Activated T-cell treated with anti-CD3 and anti-CD28 coated beads for 1 hour (primary cell): ENCODE results near the gene TBC1D5.

Experiments
- DNase-seq: peaks from one replicate; pipeline ENCODE4 v3.0.0-alpha.2; 2020; ENCODE audit warnings: low read depth

Gene TBC1D5

DNA sequence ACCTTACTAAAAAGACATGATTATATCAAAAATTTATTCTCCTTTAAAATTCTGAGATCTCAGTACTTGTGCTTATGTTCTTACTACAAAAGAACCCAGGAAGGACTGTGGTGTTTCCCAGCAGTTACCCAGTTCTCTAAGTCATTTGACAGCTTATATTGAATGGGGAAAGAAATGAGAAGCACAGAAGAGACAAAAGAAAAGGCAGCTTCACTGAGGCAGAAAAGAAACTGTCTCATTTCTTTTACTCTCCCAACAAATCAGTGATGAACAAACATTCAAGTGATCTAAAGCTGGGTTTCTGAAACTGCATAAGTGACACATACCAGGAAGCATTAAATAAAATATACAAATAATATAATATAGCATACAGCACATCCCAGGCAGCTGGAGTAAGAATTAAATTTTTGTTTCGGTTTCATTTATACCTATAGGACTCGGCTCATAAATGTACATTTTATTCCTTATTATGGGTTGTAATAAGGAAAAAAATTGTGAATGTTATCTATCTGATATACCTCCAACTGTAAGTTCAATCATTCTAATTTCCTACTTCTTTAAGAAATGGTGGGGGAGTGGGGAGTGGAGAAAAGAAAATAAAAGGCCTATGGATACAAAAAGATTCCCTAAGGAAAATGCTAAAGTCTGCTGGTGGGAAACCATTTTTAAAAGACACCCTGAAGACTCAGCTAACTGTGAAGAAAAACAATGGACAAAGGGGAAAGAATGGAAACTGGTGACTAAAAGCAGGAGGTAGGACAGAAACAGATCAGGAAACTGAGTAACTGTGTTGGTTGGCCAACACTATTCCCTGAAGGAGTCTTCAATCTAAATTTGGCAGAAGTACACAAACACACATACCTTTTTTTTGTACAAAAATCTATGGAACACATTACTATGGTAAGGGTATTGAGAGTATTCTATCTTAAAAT is 156.8 kb downstream of the TBC1D5 start:
- no peak for DNase-seq

DNA sequence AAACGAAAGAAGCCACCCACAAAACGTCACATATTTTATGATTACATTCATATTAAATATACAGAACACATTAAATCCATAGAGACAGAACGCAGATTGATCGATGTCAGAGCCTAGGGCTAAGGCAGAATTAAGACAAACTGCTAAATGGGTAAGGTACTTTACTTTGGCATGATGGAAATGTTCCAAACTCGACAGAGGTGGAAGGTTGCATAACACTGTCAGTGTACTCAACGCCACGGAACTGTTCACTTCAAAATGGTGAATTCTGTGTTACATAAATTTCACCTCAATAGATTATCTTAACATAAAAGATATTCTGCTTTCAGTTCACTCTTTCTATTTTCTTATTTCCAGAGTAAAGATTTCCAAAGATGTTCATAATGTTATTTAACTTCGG is 158.4 kb downstream of the TBC1D5 start:
- DNase-seq, result no peak

DNA sequence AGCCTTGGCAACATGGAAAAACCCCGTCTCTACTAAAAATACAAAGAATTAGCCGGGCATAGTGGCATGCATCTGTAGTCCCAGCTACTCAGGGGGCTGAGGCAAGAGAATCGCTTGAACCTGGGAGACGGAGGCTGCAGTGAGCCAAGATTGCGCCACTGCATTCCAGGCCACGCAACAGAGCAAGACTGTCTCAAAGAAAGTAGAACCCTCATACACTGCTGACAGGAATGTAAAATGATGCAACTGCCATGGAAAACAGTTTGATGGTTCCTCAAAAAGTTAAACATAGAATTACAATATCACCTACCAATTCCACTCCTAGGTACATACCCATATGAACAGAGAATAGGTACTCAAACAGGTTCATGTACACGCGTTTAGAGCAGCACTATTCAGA is 158.9 kb downstream of the TBC1D5 start:
- DNase-seq, result no peak

DNA sequence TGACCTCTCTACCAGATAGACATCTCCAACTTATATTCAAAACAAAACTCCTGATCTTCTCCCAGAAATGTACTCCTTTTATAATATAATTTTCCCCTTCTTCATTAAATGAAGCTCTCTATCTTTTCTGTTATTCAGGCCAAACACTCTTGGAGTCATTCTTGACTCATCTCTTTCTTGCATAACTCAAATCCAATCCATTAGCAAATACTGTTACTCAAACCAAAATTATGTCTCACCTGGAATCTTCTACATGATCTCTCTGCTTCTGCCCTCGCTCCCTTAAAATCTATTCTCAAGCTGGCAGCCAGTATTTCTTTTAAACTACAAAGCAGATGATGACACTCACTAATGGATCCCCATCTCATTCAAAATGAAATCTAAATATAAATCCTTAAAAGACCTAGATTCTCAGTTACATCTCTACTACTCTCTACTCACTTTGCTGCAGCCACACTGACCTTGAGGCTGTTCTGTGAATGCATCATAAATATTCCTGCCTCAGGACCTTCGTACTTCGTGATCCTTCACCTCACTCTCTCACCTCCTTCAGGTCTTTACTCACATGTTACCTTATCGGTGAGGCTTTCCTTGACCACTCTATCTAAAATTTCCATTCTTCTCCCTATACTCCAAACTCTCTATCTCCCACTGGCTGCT is 160.9 kb downstream of the TBC1D5 start:
- no peak for DNase-seq

DNA sequence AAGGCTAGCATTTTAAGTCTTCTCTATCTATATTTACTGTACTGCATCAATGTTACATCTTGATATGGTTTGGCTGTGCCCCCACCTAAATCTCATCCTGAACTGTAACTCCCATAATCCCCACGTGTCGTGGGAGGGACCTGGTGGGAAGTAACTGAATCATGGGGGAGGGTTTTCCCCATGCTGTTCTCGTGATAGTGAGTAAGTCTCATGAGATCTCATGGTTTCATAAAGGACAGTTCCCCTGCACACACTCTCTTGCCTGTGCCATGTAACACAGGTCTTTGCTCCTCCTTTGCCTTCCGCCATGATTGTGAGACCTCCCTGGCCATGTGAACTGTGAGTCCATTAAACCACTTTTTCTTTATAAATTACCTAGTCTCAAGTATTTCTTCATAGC is 161.5 kb downstream of the TBC1D5 start:
- DNase-seq, result no peak

DNA sequence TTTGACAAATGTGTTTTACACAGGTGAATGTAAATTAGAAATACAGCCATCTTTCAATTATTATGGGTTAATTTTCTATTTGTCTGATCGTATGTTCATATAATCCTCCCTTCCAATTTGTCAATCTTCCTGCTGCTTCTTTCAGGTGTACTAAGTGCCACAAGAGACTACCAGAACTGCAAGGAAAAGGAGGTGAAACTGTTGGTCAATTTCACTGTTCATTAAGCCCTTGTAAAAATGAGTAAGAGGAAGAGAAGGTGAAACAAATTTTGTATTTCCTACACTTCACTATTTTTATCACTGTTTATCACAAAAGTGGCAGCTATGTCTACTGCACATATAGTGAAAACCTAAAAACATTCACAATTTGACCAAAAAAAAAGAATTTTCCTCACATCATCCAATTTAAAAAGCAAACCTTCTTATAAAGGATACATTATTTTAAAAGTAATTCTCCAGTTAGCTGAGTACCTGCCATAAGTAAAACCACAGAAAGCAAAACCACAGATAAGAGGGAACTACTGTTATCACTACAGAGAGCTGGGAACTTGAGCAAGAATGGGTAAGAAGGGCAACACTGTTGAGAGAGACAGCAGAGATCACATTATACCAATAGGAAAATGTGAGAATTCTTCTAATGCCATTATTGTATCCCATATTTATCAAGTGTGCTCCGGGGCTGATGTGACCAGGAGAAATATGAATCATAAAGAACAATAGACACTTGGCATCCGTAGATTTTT is 163.0 kb downstream of the TBC1D5 start:
- DNase-seq, result no peak

DNA sequence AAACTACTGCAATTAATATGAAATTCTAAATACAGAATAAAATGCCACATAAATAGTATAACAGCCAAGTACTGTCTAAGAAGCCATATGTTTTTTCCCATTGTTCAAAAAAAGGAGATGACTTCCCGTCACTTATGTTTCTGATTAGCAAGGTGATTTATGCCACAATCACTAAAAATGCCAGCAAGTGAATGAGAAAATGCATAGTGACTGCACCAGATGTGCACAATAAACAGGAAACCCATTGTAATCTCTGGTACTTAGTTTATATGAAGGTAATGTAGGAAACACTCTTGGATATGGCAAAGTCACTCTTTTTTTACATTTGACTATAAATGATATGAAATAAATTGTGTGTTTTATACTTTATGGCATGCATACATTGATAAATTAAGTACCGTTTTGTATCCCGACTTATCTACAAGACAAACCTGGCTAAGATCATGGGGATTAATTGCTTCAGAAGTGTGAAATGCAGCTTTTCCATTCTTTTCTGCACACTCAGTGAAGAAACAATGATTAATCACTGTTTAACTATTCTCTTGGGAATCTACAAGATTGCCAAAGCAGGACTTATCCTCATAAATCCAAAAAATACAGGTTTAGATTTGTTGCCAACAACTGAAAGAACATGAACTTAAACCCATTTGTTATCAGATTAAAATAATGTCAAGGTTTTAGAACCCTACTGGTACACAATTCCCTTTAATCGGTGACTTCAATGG is 164.5 kb downstream of the TBC1D5 start:
- DNase-seq, result no peak

DNA sequence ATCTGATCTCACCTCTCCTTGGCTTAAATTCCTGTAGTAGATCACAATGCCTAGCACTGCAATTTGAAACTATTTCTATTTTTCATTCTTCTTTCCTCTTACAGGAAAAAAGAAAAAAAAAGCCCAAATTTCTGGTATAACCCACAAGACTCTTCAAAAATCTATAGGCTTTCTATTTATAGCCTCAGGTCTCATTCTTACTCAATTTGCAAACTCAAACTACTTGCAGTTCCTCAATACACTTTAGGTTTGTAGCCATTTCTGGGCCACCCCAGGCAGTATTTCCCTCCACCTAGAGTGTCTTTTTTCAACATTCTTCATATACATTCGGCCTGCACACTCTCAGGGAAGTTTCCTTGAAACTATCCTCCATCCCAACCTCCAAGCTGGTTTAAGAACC is 169.0 kb downstream of the TBC1D5 start:
- no peak for DNase-seq

DNA sequence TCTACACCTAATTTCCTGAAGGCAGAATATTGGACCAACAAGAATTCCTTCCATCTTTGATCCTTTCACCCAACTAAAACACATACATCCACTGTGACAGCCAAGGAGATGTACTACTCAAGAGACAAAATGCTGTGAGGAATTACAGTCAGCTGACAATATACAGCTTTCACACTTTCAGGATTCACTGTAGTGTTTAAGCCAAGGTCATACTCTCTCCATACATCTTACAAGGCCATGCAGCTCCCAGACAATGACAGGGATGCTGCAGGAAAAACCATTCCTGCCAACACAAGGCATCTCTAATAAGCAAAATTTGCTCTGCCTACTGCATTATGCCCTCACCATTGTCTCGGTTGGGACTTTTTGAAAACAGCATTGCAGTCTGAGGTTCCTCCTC is 170.7 kb downstream of the TBC1D5 start:
- no peak for DNase-seq

DNA sequence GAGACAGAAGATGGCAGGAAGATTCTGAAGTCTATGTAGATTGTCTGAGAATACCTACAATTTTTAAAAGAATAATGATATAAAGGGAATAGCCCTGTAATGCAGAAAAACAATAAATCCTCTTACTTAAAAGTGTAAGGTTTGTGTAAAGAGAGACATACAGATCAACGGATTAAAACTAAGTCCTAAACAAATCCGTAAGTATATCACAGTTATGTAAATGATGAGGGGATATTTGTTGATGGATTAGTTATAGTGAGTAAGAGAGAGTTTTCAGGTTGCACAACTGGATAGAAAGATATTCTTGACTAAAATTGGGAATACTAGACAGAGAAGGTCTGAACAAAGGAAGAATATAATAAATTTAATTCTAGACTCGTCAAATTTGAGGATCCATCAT is 179.6 kb downstream of the TBC1D5 start:
- DNase-seq, result no peak

DNA sequence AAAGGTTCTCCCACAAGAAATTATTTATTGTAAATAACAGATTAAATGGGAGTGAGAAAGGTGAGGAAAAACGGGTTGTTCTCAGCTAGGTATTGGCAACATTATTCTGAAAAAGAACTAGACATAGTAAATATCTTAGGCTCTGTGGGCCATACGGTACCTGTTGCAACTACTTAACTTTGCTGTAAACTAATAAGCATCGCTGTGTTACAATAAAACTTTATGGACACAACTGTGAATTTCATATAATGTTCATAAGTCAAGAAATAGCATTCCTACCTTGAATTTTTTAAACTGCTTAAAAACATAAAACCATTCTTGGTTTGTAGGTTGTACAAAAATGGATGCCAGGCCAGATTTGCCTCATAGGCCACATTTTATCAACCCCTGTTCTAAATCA is 183.9 kb downstream of the TBC1D5 start:
- no peak for DNase-seq

DNA sequence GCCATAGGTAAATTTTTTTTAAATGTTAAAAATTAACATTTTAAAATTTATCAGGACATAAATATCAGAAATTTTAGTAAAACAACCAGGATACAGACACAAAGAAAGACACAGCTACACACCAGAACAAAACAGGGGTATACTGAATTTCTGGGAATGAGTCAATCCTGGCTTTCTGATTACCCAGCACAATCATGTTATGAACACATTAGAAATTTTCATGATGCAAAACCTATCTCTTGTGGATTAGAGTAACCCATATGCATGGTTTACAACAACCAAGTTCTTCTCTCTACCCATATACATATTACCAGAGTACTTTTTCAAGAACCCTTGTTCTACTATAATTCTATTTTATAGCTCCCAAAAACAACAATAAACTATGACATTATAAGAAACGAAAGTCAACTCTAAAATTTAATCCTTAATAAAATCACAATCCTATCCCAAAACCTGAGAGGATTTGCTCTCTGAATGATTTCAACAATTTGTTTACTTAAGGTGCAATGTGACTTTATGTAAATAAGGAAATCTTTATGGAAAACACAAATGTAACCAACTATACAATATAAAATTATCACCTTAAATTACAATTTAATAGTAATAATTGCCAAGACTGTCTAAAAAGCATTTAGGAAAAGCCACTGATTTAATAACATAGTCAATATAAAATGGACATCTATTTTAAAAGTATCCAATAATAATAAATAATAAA is 184.5 kb downstream of the TBC1D5 start:
- DNase-seq, result no peak

DNA sequence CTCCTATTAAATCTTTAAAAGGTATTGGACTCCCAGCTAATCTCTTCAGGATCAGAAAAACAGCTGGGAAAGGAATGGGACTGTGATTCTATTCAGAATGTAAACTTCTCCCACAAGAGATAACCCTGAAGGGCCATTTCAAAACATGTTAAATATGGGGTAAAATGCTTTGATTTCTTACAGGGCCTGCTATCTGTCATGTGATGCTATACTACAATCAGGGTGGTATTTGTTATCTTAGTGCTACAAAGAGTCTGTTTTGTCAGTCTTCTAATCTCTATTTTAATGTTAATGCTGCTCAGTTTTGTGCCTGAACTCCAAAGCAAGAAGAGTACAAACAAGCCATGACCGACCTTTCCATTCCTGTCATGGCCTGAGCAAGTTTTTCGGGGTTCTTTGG is 186.9 kb downstream of the TBC1D5 start:
- no peak for DNase-seq

DNA sequence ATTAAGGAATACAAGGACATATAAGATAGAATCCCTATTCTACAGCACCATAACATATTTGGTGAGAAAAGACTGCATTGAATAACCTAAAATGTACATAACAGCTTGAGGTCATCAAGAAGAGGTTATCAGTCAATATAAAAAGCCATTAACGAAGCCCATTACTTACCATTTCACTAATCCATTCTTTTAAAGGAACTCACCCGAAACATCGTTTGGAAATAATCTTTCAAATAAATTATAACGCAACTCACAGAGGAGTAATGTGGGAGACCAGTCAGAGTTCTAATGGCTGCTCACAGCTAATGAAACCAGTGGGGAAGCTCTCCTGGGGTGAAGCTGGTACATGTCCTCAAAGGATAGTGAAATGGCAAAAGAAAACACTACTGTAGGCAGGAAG is 188.4 kb downstream of the TBC1D5 start:
- no peak for DNase-seq

DNA sequence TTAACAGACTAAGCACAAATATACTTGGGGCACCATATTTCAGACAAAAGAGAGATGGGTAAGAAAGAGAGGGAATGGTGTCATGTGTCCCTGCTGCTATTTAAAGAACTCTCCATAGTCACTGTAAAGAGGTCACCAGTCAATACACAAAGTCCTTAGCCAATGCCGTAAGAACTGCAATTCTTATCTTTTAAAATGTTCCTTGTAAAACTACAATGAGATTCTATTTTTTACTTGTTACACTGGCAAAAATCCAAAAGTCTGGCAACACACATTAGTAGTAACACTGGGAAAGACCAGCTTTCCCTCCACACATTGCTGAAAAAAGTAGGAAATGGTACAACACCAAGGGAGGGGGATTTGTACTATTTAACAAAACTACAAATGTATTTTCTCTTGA is 189.4 kb downstream of the TBC1D5 start:
- no peak for DNase-seq

DNA sequence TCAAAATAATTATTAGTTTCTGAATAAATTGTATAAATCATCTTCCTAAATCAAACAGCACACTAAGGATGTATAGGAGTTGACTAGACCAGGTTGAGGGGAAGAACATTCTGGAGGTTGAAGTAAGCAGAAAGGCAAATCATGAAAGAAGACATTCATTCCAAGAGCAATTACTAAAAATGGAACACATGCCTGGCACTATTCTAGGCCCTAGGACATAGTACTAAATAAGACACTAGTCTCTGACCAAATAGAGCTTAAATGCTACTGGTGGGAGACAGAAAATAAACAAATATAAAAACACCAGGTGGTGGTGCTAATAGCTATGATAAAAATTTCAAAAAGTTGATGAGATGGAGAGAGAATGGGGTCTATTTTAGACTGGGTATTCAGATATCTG is 190.1 kb downstream of the TBC1D5 start:
- DNase-seq, result no peak

DNA sequence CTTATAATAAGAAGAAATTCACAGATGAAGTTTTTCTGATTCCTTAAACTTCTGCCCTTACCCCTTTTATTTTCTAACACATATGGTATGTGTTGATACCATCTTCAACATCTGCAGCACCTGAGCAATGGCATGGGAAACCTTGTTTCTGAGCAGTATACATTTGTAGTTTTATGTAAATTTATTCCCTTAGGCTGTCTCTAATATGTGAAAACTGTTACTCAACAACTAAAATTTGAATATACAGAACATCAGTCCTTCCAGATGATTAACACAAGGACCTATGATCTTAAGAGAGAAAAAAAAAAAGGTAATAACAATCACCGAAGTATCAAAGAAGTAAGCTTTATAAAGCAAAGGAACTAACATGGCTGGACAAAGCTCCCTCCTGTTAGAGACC is 190.5 kb downstream of the TBC1D5 start:
- no peak for DNase-seq

DNA sequence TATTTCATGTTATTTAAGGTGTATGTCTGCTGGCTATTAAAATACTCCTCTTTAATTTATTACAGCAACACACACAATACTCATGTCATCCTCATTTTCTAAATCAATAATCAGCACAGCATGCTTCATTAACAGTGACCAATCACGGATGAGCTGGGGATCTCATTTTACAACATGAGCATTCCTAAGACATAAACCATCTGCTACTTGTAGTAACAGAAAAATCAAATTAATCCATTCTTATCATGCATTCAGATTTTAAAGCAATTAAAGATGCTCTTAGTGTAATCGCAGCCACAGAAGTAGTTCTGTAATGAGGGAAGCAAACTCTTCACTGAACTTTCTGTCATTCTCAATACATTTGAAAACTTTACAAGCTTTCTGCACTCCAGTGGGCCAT is 191.1 kb downstream of the TBC1D5 start:
- DNase-seq, result no peak

DNA sequence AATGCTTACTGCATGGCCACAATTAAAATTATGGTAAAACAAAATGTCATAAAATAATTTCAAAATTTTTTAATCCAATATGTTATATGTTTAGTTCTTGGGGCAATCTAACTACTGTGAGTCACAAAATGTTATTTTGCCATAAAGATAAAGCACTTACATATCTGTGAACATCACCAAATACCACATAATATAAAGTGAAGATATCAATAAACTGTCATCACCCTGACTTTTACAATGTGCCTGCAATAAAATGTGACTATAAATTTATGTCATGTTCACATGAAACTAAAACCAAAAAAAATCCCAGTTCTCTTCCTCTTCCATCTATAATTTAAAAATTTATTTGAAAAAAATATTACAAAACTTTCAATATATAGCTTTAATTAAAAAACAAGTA is 191.8 kb downstream of the TBC1D5 start:
- no peak for DNase-seq

DNA sequence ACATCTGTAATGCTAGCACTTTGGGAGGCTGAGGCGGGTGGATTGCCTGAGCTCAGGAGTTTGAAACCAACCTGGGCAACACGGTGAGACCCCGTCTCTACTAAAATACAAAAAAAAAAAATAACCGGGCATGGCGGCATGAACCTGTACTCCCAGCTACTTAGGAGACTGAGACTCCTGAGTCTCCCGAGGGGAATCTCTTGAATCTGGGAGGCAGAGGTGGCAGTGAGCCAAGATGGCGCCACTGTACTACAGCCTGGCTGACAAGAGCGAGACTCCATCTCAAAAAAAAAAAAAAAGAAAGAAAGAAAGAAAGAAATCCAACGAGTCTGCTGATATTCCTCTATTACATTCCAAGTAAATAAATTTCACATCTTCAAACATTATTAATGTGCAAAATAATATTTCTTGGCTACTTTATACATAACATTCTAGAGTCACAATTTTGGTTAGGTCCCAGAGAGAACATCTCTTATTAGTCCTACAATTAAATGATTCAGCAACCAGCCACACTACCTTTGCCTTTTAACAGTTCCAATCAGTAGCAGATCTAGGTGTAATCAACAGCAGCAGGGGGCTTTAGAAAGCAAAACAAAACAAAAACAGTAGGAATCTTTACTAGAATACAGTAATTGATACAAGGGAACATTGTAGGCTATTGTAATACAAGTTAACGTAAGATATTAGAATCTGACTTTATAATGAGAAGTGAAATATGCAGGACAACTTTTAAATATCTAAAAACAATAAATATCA is 195.8 kb downstream of the TBC1D5 start:
- DNase-seq, result no peak

DNA sequence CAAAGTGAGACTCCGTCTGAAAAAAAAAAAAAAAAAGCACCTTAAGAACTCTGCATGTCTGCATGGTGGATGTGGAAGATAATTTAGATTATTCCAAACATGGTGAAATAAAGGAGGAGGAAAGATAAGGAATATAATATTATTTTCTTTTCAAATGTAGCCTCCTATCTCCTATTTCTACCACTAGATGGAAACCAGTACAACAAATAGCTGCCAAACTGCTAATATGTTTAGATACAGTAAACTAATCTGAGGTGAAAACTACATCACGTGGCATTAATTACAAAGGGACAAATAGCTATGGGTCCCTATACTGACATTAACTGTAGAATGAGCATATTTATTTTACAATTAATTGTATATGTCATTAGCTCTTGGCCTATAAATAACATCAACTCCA is 197.8 kb downstream of the TBC1D5 start:
- DNase-seq, result no peak
